ENCODE measurements around the gene MPP1. TPM values are rescaled to one million over a fixed set of nuclear protein-coding genes. Genes with fewer than 3 reads are reported as not detected.

MPP1 gene
- total and polyA plus RNA-seq, 9 of the 15 experiments (the other 6 are each of a cell fraction or from before 2014, with no cell fraction given) = 227 to 395 (median 283) TPM

DNA sequence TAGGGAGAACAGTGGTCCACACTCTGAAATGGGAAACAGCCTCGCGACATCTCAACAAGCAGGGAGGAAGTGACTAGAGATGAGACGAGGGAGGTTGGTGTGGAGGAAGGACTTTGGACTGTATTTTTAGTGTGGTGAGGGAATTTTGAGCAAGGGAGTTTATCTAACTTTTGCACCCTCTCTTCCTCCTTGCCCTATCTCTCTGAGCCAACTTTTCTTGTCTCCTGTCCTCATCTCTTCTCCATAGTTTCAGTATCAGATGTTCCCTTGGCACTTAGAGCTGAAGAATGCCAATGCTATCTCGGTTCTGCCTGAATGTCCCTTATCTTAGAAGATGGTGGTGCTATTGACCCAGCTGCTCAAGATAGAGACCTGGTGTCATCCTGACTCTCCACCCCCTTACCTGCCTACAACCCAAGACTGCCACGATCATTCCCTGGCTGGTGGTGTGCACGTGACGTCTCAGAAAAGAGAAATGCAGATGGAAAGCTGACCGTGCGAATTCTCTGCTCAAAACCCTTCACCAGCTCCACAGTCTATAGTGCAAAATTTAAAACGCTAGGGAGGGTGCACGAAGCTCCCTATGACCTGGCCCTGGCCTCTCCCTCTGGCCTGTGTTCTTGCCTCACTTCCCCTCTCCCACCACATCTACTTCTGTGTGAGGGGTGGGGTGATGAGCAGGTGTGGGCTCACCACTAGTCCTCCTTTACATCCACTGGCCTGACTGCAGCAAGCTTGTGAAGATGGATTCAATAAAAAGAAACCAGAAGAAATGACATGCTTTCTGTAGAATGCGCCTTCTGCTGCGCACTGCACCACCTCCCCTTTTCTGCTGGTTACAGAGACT is 20.9 kb downstream of the MPP1 start (continued):
- TF ChIP-seq, protein P1, sequence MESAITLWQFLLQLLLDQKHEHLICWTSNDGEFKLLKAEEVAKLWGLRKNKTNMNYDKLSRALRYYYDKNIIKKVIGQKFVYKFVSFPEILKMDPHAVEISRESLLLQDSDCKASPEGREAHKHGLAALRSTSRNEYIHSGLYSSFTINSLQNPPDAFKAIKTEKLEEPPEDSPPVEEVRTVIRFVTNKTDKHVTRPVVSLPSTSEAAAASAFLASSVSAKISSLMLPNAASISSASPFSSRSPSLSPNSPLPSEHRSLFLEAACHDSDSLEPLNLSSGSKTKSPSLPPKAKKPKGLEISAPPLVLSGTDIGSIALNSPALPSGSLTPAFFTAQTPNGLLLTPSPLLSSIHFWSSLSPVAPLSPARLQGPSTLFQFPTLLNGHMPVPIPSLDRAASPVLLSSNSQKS (CRISPR knock-in tag; IDR thresholded peaks at IDR 0.05) = no peak
- TF ChIP-seq POLR2A (conservative IDR thresholded peaks at IDR 0.05) (peak; percentile 47; the same call in 1 of the 2 replicates), CREBBP (IDR thresholded peaks at IDR 0.05; ENCODE audit: low read depth, low read length) (no peak), ZNF75A (CRISPR knock-in tag; IDR thresholded peaks at IDR 0.05) (no peak), C11orf30 (IDR thresholded peaks at IDR 0.05; ENCODE audit: low read depth) (peak; percentile 59), MECOM (CRISPR knock-in tag; IDR thresholded peaks at IDR 0.05) (no peak), SPI1 (IDR thresholded peaks at IDR 0.05; ENCODE audit: borderline replicate concordance, low read depth, low read length) (peak; percentile 89), STAT5B (CRISPR knock-in tag; IDR thresholded peaks at IDR 0.05) (no peak), CBX3 (IDR thresholded peaks at IDR 0.05; ENCODE audit: borderline replicate concordance in 1 of 2, low read length in 2 of 2) (no peak), PPARD (CRISPR knock-in tag; IDR thresholded peaks at IDR 0.05) (no peak), SAFB (IDR thresholded peaks at IDR 0.05; ENCODE audit: borderline replicate concordance, low read depth, low read length) (no peak), SMAD4 (CRISPR knock-in tag; conservative IDR thresholded peaks at IDR 0.05) (0 out of 2 replicates have a peak, but pooled peaks have one; percentile 29), FOXJ2 (tag; IDR thresholded peaks at IDR 0.05) (no peak), SRF (CRISPR knock-in tag; IDR thresholded peaks at IDR 0.05) (no peak), ZNF354B (CRISPR knock-in tag; IDR thresholded peaks at IDR 0.05) (no peak), MYNN (IDR thresholded peaks at IDR 0.05) (peak; percentile 15; the same call in 1 of the 2 replicates), MYNN (CRISPR knock-in tag; IDR thresholded peaks at IDR 0.05) (no peak), ZNF263 (CRISPR knock-in tag; IDR thresholded peaks at IDR 0.05; ENCODE audit: borderline replicate concordance) (no peak), MCM7 (IDR thresholded peaks at IDR 0.05) (no peak), PHF21A (IDR thresholded peaks at IDR 0.05; ENCODE audit: borderline replicate concordance, low read depth) (no peak), E2F3 (CRISPR knock-in tag; IDR thresholded peaks at IDR 0.05) (no peak), YBX1 (IDR thresholded peaks at IDR 0.05) (no peak), ZNF79 (CRISPR knock-in tag; IDR thresholded peaks at IDR 0.05; ENCODE audit: low read depth) (no peak), ZBTB17 (CRISPR knock-in tag; IDR thresholded peaks at IDR 0.05) (no peak), SP1 (CRISPR knock-in tag; IDR thresholded peaks at IDR 0.05) (peak; percentile 28; the same call in 1 of the 2 replicates), ZNF3 (CRISPR knock-in tag; IDR thresholded peaks at IDR 0.05) (no peak)
- TF ChIP-seq, protein P2, sequence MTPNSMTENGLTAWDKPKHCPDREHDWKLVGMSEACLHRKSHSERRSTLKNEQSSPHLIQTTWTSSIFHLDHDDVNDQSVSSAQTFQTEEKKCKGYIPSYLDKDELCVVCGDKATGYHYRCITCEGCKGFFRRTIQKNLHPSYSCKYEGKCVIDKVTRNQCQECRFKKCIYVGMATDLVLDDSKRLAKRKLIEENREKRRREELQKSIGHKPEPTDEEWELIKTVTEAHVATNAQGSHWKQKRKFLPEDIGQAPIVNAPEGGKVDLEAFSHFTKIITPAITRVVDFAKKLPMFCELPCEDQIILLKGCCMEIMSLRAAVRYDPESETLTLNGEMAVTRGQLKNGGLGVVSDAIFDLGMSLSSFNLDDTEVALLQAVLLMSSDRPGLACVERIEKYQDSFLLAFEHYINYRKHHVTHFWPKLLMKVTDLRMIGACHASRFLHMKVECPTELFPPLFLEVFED (CRISPR knock-in tag; conservative IDR thresholded peaks at IDR 0.05) = 0 out of 2 replicates have a peak, but pooled peaks have one; percentile 33
